Activated CD4-positive, alpha-beta T cell treated with anti-CD3 and anti-CD28 coated beads for 24 hours (primary cell): Measurements from ENCODE around the gene ZKSCAN1.
"Not testable (repeated sequence)": the region's sequence is repeated elsewhere in the genome, so short reads cannot be mapped to it uniquely, and the experiment has no call there.

Experiments used
- DNase-seq, 2 donors: peaks; one replicate each; pipeline ENCODE4 v3.0.0-alpha.2; 2020; ENCODE audit warnings: low read depth in 2 of 2

The ZKSCAN1 gene

DNA sequence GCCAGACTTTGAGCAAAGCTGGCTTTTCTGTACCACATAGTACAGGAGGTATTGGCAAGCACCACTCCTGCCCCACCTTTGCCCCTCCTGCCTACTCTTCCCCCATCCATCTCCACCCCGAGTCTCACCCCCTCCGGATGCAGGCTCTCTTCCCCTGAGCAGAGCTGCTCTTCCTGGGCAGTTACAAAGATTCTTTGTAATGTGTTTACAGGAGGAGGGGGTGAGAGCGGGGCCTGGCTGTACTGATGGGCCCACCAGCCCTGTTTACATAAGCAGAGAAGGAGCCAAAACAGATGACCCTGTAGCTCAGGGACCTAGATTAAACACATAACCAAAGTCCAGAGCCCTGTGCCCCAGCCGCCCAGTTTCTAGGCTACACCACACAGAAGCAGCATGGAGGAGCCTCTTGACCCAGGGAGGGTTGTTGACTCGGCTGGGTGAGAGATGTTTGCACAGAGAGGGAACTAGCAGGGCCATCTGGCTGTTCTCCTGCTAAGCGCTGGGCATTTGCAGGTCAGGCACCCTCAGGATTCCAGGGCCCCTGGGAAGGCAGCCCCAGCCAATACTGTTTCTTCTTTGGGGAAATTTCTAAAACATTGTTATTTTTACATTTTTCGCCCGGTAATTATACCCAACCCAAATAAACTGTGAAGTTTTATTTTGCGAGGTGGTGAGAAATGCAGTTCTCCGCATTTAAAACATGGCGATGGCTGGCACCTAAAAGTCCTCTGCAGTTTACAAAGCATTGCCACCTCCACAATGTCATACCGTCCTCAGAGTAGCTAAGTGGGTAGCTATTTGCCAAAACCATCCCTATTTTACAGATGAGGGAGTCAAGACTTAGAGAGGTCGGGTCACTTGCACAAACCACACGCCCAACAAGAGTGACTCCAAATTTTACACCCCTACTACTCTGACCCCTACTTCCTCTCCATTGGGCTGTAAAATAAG, 11.4 kb upstream of the ZKSCAN1 start:
- no peak for DNase-seq

DNA sequence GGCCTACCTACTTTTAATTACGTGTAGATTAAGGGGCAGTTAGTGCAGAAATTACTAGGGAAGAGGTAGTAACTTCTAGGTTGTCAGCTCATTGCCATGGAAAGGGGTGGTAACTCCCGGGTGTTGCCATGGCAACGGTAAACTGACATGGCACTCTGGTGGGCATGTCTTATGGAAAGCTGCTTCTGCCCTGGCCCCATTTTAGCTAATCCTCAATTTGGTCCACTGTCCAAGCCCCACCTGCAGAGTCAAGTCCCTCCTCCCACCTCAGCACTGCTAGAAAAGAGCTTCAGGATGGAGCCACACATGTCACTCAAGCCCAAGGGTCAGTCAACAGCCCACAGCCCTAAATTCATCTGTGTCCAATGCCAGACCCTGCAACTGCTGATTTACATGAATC, 7.5 kb upstream of the ZKSCAN1 start:
- no peak for DNase-seq

DNA sequence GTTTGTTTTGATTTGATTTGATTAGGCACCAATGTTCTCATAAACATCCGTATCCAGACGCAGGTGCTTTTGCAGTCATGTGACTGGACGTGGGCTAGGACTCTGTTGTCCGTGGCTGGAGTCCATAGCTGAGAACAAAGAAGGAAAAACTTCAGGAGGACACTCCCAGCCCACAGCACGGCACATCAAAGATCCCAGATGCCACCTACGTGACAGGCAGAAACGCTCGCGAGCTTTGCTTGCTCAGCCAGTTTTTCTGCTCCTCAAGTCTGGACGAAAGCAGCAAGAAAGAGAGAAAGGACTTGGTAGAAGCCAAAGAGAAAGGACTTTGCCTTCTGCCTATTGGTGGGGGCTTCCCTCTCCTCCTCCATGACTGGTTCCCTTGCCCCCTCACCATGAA, 6.9 kb upstream of the ZKSCAN1 start:
- DNase-seq: no peak

DNA sequence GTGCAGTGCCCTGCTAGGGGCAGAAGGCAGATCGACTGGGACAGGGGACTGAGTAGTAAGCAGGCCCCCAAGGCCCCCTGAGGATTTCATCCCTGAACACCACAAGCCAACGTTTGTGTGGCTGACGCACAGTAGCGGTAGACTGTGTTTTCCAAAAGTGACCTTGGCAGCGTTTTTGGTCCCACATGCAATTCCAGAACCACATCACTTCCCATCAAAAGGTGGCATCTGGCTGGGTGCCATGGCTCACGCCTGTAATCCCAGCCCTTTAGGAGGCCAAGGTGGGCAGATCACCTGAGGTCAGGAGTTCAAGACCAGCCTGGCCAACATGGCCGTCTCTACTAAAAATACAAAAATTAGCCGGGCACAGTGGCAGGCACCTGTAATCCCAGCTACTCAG, 5.4 kb upstream of the ZKSCAN1 start:
- not testable (repeated sequence) for DNase-seq

DNA sequence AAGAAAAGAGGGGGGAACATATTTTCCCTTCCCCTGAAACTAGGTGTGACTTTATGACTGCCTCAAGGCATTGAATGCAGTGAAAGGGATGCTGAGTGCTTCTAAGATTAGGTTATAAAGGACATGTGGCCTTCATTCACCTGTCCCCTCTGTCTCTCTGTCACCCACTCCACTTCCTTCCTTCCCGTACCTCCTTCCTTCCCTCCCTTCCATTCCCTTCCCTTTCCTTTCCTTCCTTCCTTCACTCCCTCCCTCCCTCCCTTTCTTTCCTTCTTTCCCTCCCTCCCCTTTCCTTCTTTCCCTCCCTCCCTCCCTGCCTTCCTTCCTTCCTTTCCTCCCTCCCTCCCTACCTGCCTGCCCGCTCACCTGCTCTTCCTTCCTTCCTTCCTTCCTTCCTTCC, 4.5 kb upstream of the ZKSCAN1 start:
- no peak for DNase-seq

DNA sequence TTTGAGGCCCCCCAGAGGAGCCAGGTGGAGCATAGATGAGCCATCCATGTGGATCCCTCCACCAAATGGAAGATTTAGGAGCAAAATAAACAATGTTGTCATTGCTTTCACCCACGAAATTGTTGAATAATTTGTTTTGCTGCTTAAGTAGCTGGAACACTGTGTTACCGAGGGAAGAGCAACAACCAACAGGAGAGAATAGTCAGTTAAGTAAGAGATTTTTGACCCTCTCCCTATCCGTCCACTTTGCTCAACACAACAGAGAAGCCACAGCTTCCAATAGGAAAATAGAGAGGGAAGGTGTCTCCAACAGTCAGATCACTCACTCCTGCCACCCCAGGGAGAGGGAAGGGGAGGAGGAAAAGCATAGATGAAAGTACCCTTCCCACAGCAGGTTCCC, 3.9 kb upstream of the ZKSCAN1 start:
- DNase-seq: no peak

DNA sequence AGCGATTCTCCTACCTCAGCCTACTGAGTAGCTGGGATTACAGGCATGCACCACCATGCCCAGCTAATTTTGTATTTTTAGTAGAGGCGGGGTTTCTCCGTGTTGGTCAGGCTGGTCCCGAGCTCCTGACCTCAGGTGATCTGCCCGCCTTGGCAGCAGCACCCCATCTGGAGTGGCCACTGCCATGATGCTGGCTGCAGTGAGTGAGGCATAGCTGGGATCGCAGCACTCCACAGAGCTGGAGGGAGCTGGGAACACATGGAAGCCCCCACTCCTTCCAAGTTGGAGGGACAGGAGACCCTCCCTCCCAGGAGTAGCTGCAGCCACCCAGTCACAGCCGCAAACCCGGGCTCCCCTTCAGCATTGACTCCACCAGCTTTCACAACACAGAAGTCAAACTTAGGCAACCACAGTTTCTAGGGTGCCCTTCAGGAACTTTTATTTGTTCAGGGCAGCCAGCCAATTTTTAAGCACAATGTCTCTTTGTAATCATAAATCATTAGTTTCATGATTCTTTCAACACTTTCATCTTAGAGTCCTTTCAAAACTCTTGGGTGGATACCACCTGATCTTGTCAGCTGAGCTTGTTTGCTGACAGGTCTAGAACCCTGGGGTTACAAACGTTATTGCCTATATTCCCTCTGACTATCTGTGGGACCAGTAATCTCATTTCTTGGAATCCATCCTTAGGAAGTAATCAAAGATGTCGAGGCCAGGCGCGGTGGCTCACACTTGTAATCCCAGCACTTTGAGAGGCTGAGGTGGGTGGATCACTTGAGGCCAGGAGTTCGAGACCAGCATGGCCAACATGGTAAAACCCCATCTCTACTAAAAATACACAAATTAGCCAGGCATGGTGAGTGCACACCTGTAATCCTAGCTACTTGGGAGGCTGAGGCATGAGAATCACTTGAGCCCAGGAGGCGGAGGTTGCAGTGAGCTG, 2.7 kb upstream of the ZKSCAN1 start:
- not testable (repeated sequence) for DNase-seq

DNA sequence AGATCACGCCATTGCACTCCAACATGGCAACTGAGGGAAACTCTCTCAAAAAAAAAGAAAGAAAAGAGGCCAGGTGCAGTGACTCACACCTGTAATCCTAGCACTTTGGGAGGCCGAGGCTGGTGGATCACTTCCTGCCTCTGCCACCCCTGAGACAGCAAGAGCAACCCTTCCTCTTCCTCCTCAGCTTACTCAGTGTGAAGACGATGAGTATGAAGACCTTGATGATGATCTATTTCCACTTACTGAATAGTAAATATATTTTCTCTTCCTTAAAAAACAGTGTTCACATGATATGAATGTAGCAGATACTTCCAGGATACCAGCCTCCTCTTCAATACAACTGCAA, 2.1 kb upstream of the ZKSCAN1 start:
- DNase-seq: peak in 1 of 2 donors; percentile 25

DNA sequence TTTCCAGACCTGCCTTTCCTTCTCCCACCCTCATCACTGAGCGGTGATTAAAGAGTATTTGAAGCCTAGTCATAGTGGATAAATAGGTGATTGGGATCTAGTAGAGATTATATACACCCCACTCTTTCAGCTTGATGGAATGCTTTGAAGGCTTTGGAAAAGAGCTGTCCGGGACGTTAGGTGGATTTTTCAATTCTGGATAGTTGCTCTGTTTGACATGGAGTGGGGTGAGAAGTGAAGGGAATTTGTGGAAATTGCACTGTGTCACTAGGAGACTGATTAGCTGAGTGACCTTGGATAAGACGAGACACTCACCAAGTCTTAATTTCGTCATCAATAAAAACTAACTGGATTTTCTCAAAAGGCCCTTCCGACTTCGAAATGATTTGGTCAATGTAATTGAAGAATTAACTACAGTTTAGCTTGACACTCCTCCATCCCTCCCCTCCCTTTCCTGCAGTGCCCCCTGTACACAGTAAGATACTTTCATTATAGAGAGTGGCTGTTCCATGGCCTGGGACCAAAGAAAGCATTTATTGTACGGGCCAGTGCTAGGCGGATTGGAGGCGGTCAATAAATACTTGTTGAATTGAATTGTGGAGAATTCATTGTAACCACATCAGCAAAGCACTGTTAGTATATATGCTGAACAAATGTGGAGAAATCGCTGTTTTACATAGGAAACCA, 962 bp downstream of the ZKSCAN1 start:
- no peak for DNase-seq

DNA sequence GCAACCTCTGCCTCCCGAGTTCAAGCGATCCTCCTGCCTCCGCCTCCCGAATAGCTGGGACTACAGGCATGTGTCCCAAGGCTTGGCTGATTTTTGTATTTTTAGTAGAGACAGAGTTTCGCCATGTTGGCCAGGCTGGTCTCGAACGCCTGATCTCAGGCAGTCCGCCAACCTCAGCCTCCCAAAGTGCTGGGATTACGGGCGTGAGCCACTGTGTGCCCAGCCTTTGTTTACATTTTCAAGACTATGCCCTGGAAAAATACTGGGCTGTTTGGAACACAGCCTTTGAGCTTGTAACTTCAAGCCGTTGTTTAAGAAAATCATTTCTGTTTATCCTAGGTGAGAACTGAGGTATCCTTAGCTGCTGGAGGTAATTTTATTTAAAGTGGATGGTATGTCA, 1.9 kb downstream of the ZKSCAN1 start:
- no peak for DNase-seq

DNA sequence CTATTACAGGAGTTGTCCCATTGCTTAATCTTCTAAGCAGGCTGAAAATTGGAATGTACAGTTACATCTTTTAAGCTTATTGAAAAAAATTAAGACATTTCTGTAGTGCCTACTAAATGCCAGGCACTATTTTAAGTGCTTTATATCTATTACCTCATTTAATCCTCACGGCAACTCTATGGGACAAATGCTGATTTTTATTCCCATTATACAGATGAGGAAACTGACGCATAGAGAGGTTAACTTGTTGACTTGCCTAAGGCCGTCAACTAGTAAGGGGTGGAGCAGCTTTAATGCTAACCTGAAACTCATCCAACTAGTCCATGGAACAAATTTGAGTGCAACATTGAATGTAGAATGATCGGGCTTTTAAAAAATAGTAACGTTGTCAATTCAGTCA, 2.5 kb downstream of the ZKSCAN1 start:
- no peak for DNase-seq

DNA sequence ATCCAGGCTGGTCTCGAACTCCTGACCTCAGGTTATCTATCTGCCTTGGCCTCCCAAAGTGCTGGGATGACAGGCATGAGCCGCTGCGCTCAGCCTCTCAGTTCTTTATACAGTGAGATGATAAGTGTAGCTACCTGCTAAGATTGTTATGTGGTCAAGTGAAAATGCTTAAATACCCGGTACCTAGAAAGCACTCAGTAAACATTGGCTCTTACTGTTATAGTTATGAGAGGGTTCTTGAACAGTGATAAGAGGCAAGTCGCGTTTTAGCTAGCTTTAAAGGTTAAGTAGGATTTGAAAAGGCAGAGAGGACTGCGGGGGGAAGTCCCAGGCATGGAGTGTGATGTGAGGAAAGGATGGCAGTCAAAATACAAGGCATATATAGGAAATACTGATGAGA, 4.5 kb downstream of the ZKSCAN1 start:
- no peak for DNase-seq

DNA sequence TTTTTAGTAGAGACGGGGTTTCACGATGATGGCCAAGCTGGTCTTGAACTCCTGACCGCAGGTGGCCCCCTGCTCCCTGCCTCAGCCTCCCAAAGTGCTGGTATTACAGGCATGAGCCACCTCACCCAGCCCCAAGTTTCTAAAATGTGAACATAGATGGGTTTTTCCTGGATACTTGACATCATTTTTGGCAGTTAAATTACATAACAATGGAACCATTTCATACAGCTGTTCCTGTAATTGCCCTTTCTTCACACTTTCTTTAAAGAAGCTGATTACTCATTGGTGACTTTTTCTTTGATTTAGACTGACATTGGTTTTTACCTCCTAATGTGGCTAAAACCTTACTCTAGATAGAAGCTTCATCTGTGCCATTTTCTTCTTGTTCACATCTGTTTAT, 5.9 kb downstream of the ZKSCAN1 start:
- DNase-seq: no peak

DNA sequence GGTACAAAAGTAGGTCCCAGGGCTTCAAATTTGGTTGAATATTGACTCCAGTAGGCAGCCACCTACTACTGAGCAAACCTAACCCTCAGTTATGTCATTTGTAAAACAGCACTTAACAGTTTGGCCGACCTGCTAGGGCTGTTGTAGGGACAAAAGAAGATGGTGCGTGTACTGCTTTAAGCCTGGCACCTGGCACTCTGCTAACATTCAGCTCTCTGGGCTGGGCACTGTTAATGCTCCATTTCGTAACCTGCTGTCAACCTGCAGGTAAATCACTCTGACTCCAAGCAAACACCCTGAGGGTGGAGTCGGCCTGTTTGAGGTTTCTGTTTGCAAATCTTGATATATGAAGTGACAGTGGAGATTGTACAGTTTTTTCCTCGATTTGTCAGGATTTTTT, 7.2 kb downstream of the ZKSCAN1 start:
- DNase-seq: no peak

DNA sequence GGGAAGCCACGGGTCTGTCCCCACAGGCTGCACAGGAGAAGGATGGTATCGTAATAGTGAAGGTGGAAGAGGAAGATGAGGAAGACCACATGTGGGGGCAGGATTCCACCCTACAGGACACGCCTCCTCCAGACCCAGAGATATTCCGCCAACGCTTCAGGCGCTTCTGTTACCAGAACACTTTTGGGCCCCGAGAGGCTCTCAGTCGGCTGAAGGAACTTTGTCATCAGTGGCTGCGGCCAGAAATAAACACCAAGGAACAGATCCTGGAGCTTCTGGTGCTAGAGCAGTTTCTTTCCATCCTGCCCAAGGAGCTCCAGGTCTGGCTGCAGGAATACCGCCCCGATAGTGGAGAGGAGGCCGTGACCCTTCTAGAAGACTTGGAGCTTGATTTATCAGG, 8.1 kb downstream of the ZKSCAN1 start:
- DNase-seq: no peak

DNA sequence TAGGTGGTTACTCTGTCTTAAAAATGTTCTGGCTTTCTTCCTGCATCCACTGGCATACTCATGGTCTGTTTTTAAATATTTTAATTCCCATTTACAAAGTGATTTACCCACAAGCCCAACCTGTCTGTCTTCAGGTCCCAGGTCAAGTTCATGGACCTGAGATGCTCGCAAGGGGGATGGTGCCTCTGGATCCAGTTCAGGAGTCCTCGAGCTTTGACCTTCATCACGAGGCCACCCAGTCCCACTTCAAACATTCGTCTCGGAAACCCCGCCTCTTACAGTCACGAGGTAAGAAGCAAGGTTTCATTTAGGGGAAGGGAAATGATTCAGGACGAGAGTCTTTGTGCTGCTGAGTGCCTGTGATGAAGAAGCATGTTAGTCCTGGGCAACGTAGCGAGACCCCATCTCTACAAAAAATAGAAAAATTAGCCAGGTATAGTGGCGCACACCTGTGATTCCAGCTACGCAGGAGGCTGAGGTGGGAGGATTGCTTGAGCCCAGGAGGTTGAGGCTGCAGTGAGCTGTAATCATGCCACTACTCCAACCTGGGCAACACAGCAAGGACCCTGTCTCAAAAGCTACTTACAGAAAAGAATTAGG, 8.7 kb downstream of the ZKSCAN1 start:
- no peak for DNase-seq

DNA sequence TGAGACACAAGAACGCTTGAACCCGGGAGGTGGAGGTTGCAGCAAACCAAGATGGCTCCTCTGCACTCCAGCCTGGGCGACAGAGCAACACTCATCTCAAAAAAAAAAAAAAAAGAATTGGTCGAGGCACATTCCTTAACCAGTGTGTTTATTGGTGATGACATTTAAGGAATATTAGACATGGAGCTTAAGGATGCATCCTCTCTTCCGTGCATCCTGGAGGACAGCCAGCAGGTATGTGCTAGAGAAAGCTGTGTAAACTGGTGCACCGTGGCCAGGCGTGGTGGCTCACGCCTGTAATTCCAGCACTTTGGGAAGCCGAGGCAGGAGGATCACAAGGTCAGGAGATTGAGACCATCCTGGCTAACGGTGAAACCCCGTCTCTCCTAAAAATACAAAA, 11.8 kb downstream of the ZKSCAN1 start:
- no peak for DNase-seq

DNA sequence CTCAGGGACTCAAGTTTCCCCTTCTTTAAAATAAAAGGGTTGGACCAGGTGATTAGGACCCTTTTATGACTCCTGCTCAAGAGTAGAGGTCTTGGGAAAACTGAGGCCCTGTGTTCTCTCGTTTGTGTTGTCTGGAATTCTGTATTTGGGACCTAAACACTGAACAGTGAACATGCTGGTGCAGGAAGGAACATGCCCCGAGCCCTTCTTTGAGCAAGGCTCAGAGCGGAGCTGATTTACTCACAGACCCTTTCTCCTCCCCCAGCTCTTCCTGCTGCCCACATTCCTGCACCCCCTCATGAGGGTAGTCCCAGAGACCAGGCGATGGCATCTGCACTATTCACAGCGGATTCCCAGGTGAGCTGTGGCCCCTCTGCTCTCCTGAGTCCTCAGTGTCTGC, 14.2 kb downstream of the ZKSCAN1 start:
- no peak for DNase-seq

DNA sequence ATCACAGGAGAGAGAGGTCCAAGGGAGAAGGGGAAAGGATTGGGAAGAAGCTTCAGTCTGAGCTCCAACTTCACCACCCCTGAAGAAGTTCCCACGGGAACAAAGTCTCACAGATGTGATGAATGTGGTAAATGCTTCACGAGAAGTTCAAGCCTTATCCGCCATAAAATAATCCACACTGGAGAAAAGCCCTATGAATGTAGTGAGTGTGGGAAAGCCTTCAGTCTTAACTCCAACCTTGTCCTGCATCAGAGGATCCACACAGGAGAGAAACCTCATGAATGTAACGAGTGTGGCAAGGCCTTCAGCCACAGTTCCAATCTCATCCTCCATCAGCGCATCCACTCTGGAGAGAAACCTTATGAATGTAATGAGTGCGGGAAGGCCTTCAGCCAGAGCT, 18.1 kb downstream of the ZKSCAN1 start:
- DNase-seq: no peak

DNA sequence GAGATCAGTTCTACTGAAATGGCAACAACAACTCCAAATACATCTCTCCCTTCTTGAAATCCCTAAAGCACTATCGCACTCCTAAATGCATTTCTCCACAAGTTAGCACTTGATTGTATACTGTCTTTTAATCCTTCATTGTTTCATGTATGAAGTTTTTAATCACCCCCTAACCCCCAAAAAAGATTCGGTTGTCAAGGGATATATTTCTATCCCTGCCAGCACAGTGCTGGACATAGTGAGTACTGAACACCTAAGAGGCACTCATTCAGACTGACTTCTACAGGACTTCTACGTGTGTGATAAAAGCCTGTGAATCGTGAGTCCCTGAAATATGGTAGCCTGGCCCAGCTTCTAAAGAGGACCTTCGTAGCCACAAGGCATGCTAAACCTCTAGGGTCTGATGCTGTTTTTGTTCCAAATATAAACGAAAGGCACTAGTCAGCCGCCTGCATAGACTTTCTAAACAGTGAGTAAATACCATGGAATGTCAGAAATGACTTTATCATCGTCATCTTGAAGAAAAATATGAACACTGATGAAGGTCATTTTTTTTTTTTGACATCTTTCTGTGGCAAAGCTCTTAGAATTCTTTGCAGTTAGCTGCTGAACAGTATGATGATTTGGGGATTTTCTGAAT, 19.6 kb downstream of the ZKSCAN1 start:
- DNase-seq: no peak

DNA sequence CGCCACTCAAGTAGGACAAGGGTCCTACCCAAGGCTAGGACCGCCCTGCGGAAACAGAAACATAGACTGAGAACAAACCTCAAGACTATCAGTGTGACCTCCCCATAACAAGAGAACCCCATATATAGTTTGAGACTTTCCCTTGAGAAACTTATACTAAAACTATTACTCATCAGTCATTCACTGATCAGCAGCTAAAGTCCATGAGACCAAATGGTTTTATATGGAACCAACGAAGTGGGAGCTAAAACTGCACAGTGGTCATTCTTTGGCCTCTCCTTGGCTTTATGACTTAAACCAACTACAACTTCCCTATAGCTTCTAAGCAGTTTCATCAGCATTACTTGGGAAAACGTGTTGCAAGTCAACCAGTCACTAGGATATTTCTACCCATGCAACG, 20.5 kb downstream of the ZKSCAN1 start:
- DNase-seq: no peak
